LNCAP (cell line): ENCODE measurements around the gene KRT8.

ENCODE experiments used
- CTCF ChIP-seq: fragments of 450-650 bp; IDR thresholded peaks from 2 replicates; pipeline ENCODE4 v1.5.1; 2017; ENCODE audit warnings: mild to moderate bottlenecking

KRT8 gene

GRCh38 chr12:52903855-52904508 is 894 bp downstream of the KRT8 start:
- no peak for TF ChIP-seq CTCF

- no peak for TF ChIP-seq CTCF
Measured at GRCh38 chr12:52903285-52903854, 1.5 kb downstream of the KRT8 start.

- TF ChIP-seq CTCF, result no peak
Measured at GRCh38 chr12:52901715-52902541, 2.9 kb downstream of the KRT8 start.

GRCh38 chr12:52900896-52901714 is 3.8 kb downstream of the KRT8 start:
- TF ChIP-seq CTCF, result no peak

GRCh38 chr12:52900166-52900895 is 4.5 kb downstream of the KRT8 start:
- TF ChIP-seq CTCF, result no peak

GRCh38 chr12:52899338-52900035 is 5.4 kb downstream of the KRT8 start:
- TF ChIP-seq CTCF, result no peak
